HG02840 (cell line): ENCODE results near the gene ITSN2.

ENCODE experiments used
- ATAC-seq: cut with Tn5 transposase; IDR thresholded peaks from one replicate; pipeline ENCODE4 v1.9.1; 2021; ENCODE audit warnings: mild to moderate bottlenecking, moderate library complexity, moderate number of reproducible peaks; ENCODE audit not compliant: unreplicated experiment, low FRiP score

The ITSN2 gene

GRCh38 chr2:24273598-24273997 is 86.7 kb downstream of the ITSN2 start:
- no peak for ATAC-seq

GRCh38 chr2:24272907-24273306 is 87.4 kb downstream of the ITSN2 start:
- no peak for ATAC-seq

DNA sequence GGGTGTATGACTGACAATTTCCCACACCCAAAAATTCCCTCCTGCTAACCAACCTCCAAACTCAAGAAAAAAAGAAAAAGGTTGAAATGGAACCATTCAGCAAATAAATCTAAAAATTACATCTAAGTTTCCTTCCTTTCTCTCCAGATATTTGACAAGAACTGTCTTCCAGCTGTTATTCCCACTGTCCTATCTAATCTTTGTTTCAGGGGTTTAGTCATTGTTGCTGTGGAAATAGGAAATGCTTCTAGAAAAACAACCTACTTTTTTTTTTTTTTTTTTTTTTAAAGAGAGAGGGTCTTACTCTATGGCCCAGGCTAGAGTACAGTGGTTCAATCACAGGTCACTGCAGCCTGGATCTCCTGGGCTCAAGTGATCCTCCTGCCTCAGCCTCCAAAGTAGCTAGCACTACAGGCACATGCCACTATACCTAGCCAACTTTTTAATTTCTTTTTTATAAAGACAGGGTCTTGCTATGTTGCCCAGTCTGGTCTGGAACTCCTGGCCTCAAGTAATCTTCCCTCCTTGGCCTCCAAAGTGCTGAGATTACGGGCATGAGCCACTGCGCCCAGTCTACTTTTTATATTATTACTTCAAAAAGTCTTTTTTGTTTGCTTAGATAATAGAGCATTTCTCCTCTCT is 88.1 kb downstream of the ITSN2 start:
- ATAC-seq, result no peak

DNA sequence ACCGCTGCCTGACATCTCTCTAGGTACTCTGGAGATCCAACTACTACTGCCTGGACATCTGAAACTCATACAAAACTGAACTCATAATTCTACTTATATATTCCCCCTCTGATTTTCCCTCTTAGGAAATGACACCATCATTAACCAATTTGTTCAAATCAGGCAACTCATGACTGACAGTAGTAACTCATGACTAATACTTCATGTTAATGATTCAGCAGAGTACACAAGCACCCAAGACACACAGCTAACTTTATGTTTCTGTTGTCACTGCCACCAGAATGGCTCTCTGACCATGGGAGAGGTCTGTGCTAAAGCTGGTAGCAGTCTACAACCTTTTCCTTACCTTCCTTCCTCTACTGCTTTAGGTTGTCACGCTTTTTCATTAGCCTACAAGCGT is 91.1 kb downstream of the ITSN2 start:
- ATAC-seq, result no peak

- ATAC-seq, result no peak
Observed at GRCh38 chr2:24265212-24265611, 95.1 kb downstream of the ITSN2 start.

GRCh38 chr2:24262421-24262970 is 97.8 kb downstream of the ITSN2 start:
- ATAC-seq, result no peak

DNA sequence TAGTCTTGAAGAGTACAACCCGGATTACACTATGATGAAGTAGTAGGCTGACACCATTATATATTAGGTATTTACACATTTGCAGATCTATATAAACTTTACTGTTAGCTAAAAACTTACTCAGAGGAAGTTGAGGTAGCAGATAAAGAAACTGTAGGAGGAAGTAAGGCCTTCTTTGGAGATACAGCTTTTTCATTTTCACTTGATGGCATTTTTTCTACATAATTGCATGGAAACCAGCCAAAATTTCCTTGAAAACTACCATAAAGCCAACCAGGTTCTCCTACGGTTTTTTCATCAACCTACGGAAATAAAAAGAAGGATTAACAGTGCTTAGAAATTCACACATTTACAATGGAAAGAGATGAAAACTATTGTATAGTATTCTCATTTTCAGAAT is 98.9 kb downstream of the ITSN2 start:
- no peak for ATAC-seq

GRCh38 chr2:24259316-24259715 is 101.0 kb downstream of the ITSN2 start:
- ATAC-seq, result no peak

- ATAC-seq, result no peak
Observed at GRCh38 chr2:24258718-24259117, 101.6 kb downstream of the ITSN2 start.

- no peak for ATAC-seq
Observed at GRCh38 chr2:24253303-24253919, 106.9 kb downstream of the ITSN2 start.

- ATAC-seq, result no peak
Observed at GRCh38 chr2:24247592-24247991, 112.7 kb downstream of the ITSN2 start.

- ATAC-seq, result no peak
Observed at GRCh38 chr2:24247164-24247563, 113.2 kb downstream of the ITSN2 start.

GRCh38 chr2:24245986-24246776 is 114.2 kb downstream of the ITSN2 start:
- no peak for ATAC-seq

DNA sequence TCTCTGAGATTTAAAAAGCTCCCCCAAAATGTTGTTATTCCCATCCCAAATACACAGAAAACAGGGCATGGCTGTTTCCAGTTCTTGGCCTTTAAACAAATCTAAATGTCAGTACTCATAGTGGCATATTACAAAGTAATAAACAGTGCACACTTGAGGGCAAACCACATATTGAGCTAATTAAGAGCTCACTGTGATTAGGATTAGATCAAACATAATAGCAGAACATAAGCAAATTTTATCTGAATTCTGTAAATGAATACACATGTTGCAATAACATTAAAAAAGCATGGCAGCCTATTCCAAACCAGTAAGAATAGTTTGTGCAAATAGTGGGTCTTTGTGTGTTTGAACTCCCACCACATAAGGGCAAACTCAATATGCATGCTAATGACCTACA is 118.8 kb downstream of the ITSN2 start:
- ATAC-seq, result no peak

DNA sequence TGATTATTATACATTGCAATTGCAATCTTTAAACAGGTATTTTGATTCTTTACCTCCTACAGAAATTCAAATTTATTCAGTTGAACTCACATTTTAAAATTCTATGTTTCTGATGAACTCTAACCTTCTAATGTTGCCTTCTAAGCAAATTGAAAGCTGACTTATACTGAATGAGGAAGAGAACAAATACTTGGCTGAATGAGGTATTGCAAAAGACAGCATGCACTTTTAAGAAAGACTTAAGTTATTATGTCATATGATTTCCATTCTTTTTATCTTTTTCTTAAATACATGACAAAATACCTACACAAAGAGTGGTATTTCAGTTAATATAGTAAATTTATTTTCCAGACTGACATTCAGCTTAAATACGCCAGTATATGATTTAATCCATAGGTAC is 120.8 kb downstream of the ITSN2 start:
- no peak for ATAC-seq

GRCh38 chr2:24238158-24238557 is 122.2 kb downstream of the ITSN2 start:
- no peak for ATAC-seq

DNA sequence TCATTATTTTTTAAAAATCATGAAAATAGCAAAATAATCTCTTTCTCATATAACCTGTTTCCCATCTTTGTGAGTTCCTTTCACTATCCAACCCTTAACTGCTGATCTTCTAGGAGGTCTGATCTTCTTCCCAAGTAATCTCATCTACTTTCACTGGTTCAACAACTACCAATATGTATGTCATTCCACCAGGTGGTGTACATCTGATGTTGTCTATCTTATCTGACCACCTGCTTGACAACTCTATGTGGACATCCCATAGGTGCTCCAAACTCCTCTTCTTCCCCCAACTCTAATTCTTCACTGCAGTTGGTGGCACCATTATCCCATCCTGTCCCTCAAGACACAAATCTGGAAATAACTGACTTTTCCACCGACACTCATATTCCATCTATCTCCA is 123.0 kb downstream of the ITSN2 start:
- no peak for ATAC-seq

- ATAC-seq, result no peak
Observed at GRCh38 chr2:24233321-24233720, 127.0 kb downstream of the ITSN2 start.

DNA sequence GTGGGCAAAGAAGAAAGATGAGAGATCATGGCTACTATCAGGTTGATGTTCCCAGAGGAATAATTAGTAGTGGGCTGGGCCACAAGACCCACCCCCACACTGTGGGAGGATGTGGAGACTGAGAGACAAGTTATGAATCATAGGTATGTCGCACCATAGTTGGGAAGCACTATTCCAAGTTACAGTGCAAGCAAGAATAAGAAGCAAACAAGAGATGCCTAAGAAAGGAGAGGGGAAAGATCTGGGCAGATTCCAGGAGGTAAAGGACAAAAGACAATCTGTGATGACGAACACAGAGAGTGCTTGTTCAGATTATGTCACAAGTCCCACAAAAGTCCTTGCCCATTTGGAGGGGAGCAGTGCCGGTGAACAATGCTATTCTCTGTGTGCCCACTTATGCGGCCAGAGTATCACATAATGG is 128.9 kb downstream of the ITSN2 start:
- no peak for ATAC-seq

DNA sequence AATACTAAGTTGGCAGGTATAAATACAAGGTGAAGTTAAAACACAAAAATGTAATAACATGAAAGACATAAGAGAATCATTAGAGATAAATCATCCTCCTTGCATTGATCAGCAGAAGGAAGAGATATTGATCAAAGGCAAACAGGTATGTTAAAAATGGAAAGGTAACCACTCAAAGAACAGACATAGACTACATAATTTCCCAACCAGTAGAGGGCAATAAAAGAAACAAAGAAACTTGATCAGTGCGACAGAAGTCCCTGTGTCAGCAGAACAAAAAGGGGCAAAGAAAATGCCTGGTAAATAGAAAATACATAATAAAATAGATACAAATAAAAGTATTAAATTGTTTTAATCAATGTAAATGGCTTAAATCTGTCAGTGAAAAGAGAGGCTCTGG is 131.9 kb downstream of the ITSN2 start:
- ATAC-seq, result no peak

DNA sequence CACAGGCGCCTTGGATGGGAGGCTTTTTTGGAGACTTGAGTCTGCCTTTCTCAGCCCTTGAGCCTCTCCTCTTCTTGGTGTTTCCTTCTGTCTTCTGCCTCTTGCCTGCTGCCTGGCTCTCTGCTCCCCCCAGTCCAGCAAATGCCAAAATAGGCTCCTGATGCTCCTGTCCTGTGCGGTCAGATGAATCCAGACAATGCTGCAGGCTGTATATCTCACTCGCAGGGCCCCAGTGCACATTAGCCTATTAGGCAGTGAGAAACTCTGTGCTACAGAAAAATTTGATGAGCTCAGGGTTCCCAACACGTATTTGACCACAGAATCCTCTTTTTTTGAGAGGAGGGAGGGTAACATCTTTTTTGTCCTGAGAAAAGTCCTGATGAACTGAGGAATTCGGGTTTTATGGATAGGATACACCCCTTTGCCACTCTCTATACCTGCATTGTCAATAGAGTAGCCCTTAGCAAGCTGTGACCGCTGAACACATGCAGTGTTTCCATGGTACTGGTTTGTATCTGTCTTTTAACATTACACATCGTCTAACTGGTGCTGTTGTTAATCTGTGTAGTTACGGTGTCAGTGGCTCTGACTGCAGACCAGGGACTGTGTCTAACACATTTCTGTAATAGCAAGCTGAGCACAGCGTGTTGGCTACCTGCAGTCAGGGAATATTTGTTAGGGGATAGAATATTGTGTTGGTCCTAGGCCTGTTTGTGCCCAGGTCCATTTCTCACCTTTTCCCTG is 134.7 kb downstream of the ITSN2 start:
- no peak for ATAC-seq
